G401.6 (cell line): ENCODE results near the gene THPO.

Experiments
- FAIRE-seq: peaks from 2 replicates; lab custom pipeline; 2012; peaks lifted over from hg19 to GRCh38; lab: Jason Lieb, UNC

Gene THPO

GRCh38 chr3:184333190-184333589, 44.8 kb downstream of the THPO start:
- FAIRE-seq = no peak

- no peak for FAIRE-seq
Measured at GRCh38 chr3:184332370-184333090, 45.5 kb downstream of the THPO start.

GRCh38 chr3:184328516-184328915, 49.5 kb downstream of the THPO start:
- no peak for FAIRE-seq

GRCh38 chr3:184327171-184327570, 50.8 kb downstream of the THPO start:
- FAIRE-seq = no peak

GRCh38 chr3:184325715-184326369, 52.2 kb downstream of the THPO start:
- no peak for FAIRE-seq

- no peak for FAIRE-seq
Measured at GRCh38 chr3:184325269-184325668, 52.7 kb downstream of the THPO start.

- no peak for FAIRE-seq
Measured at GRCh38 chr3:184323696-184324095, 54.3 kb downstream of the THPO start.

- FAIRE-seq = no peak
Measured at GRCh38 chr3:184322731-184323487, 55.1 kb downstream of the THPO start.
